Sigmoid colon (tissue), 3 donors: Measurements from ENCODE around the gene PLEKHO2.

ENCODE experiments used
- POLR2A ChIP-seq, 2 donors: fragments of 450-650 bp; IDR thresholded peaks; one replicate each; pipeline ENCODE4 v1.6.1; 2016; ENCODE audit warnings: antibody characterized with exemption in 2 of 2, mild to moderate bottlenecking in 2 of 2, moderate library complexity in 2 of 2
- TF ChIP-seq, protein P1 (sequence below), 4 experiments: fragments of 450-650 bp in 3 of 4; fragments of 200-600 bp in 1 of 4; IDR thresholded peaks; one replicate each; pipeline ENCODE4 v1.5.1; 2016 to 2019; ENCODE audit warnings: antibody characterized with exemption in 4 of 4, mild to moderate bottlenecking in 3 of 4, moderate library complexity in 2 of 4

GRCh38 chr15:64845831-64846595 lies 4.3 kb downstream of the PLEKHO2 start:
- TF ChIP-seq, protein P1, sequence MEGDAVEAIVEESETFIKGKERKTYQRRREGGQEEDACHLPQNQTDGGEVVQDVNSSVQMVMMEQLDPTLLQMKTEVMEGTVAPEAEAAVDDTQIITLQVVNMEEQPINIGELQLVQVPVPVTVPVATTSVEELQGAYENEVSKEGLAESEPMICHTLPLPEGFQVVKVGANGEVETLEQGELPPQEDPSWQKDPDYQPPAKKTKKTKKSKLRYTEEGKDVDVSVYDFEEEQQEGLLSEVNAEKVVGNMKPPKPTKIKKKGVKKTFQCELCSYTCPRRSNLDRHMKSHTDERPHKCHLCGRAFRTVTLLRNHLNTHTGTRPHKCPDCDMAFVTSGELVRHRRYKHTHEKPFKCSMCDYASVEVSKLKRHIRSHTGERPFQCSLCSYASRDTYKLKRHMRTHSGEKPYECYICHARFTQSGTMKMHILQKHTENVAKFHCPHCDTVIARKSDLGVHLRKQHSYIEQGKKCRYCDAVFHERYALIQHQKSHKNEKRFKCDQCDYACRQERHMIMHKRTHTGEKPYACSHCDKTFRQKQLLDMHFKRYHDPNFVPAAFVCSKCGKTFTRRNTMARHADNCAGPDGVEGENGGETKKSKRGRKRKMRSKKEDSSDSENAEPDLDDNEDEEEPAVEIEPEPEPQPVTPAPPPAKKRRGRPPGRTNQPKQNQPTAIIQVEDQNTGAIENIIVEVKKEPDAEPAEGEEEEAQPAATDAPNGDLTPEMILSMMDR (IDR thresholded peaks at IDR 0.05), result no peak
- no peak for TF ChIP-seq POLR2A (IDR thresholded peaks at IDR 0.05)
